Measurements from ENCODE around the gene TMEM87B.

TMEM87B gene

GRCh38 chr2:112074506-112074905, 19.4 kb downstream of the TMEM87B start:
- CTCF ChIA-PET: no interaction called here
- DNase-seq (ENCODE audit: low spot score): no peak

GRCh38 chr2:112075490-112076260, 20.6 kb downstream of the TMEM87B start:
- POLR2A ChIA-PET (ENCODE audit: low non-redundant PET): no interaction called here
- CTCF ChIA-PET: interaction anchor here (0.5 kb wide), 1 partner anchor 14 kb away, joined by 3 read pairs; no protein-coding TSS in a partner anchor
- H3K27ac ChIP-seq: no peak overlapping the region
- peak; percentile 17 for DNase-seq (ENCODE audit: low spot score)
- no peak for TF ChIP-seq CTCF (conservative IDR thresholded peaks at IDR 0.05; ENCODE audit: low read depth)

More at GRCh38 chr2:112074506-112074905, 19.4 kb downstream of the TMEM87B start:
- POLR2A ChIA-PET (ENCODE audit: low non-redundant PET): no interaction called here
- TF ChIP-seq CTCF (conservative IDR thresholded peaks at IDR 0.05; ENCODE audit: low read depth): no peak
- no peak overlapping the region for H3K27ac ChIP-seq

GRCh38 chr2:112077814-112078213, 22.7 kb downstream of the TMEM87B start:
- POLR2A ChIA-PET (ENCODE audit: low non-redundant PET): no interaction called here
- H3K27ac ChIP-seq: no peak overlapping the region
- TF ChIP-seq CTCF (conservative IDR thresholded peaks at IDR 0.05; ENCODE audit: low read depth): no peak
- peak; percentile 9 for DNase-seq (ENCODE audit: low spot score)
- CTCF ChIA-PET: no interaction called here

GRCh38 chr2:112081262-112081661, 26.2 kb downstream of the TMEM87B start:
- TF ChIP-seq CTCF (conservative IDR thresholded peaks at IDR 0.05; ENCODE audit: low read depth): no peak
- ChIA-PET CTCF (no interaction called here), POLR2A (ENCODE audit: low non-redundant PET) (no interaction called here)
- H3K27ac ChIP-seq: no peak overlapping the region
- no peak for DNase-seq (ENCODE audit: low spot score)

- ChIA-PET CTCF (interaction anchor here (0.6 kb wide), 1 partner anchor 387 kb away, joined by 6 read pairs; no protein-coding TSS in a partner anchor), POLR2A (ENCODE audit: low non-redundant PET) (no interaction called here)
- no peak for DNase-seq (ENCODE audit: low spot score)
- no peak for TF ChIP-seq CTCF (conservative IDR thresholded peaks at IDR 0.05; ENCODE audit: low read depth)
- H3K27ac ChIP-seq: no peak overlapping the region
Measured at GRCh38 chr2:112084689-112085374, 29.8 kb downstream of the TMEM87B start.

- DNase-seq (ENCODE audit: low spot score): no peak
- ChIA-PET CTCF (no interaction called here), POLR2A (ENCODE audit: low non-redundant PET) (no interaction called here)
- TF ChIP-seq CTCF (conservative IDR thresholded peaks at IDR 0.05; ENCODE audit: low read depth): no peak
- no peak overlapping the region for H3K27ac ChIP-seq
Measured at GRCh38 chr2:112085375-112085730, 30.3 kb downstream of the TMEM87B start.
